Progenitor cell of endocrine pancreas (in vitro differentiated cells): ENCODE measurements around the gene TMEM119. TPM values are rescaled to one million over a fixed set of nuclear protein-coding genes. Genes with fewer than 3 reads are reported as not detected.

ENCODE experiments used
- DNase-seq: peaks from one replicate; pipeline ENCODE4 v3.0.0; 2021; ENCODE audit warnings: low spot score; ENCODE audit not compliant: unreplicated experiment
- H3K27ac Mint-ChIP-seq: 2 replicates; pipeline ENCODE4 v1.8.0; 2021; ENCODE audit warnings: mild to moderate bottlenecking, moderate library complexity, mixed read lengths
- H3K27me3 Mint-ChIP-seq: 2 replicates; pipeline ENCODE4 v1.8.0; 2021; ENCODE audit warnings: mixed read lengths
- H3K36me3 Mint-ChIP-seq: 2 replicates; pipeline ENCODE4 v1.8.0; 2022; ENCODE audit warnings: mixed read lengths; ENCODE audit not compliant: insufficient read depth
- H3K4me1 Mint-ChIP-seq: 2 replicates; pipeline ENCODE4 v1.8.0; 2021; ENCODE audit warnings: low read depth, mixed read lengths
- H3K4me3 Mint-ChIP-seq: 2 replicates; pipeline ENCODE4 v1.8.0; 2021; ENCODE audit warnings: low read depth, mild to moderate bottlenecking, moderate library complexity, mixed read lengths
- H3K9me3 Mint-ChIP-seq: 2 replicates; pipeline ENCODE4 v1.8.0; 2021; ENCODE audit warnings: low read depth, mixed read lengths
- total RNA-seq: library from RNA; stranded (reverse); gene quantifications from 2 replicates; pipeline ENCODE4 v1.2.1, GENCODE V29; 2021
- TF ChIP-seq, protein P1 (sequence below): fragments of 200-600 bp; sonication (generic); IDR thresholded peaks from one replicate; pipeline ENCODE4 v1.5.0; 2021; ENCODE audit warnings: antibody characterized with exemption, mild to moderate bottlenecking; ENCODE audit not compliant: unreplicated experiment

The TMEM119 gene
- total RNA-seq, 1 donor from 2014 or later: not detected

DNA sequence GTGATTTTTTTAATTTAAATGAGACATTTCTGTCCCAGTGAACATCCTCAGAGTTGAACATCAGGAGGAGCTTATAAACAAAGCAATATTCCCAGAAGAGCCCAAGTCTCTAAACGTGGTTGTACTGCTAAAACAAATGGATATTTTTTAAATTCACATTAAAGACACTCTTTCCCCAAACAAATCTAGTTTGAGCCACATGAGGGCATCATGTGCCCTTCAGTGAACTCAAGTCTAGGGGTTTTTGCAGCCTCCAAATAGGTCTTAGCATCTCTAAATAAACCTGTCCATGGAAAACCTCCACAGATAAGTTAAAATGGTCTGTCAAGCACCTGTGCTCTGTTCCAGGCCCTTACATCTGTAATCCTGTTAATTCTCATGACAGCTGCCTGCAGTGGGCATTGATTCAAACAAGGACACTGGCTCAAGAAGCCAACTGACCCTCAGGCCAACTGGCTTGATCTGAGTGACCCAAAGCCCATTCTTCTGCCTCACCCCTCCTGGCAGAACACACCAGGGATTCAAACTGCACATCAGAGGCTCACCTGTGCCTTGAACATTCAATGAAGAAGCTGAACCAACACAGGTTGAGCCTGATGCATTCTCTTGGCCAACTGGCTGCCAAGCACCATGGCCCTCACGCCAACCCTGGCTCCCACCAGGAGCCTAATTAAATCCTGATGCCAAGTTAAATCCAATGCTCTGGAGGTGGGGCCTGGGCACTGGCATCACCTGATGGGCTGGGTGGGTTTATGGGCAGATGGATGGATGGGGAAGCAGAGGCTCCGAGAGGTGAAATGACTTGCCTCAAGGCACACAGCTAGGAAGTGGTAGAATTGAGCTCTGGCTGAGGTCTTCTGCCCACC, 26.9 kb downstream of the TMEM119 start:
- no peaks in the 10 kb centered on the region for H3K4me1 Mint-ChIP-seq
- no peak for DNase-seq
- TF ChIP-seq, protein P1, sequence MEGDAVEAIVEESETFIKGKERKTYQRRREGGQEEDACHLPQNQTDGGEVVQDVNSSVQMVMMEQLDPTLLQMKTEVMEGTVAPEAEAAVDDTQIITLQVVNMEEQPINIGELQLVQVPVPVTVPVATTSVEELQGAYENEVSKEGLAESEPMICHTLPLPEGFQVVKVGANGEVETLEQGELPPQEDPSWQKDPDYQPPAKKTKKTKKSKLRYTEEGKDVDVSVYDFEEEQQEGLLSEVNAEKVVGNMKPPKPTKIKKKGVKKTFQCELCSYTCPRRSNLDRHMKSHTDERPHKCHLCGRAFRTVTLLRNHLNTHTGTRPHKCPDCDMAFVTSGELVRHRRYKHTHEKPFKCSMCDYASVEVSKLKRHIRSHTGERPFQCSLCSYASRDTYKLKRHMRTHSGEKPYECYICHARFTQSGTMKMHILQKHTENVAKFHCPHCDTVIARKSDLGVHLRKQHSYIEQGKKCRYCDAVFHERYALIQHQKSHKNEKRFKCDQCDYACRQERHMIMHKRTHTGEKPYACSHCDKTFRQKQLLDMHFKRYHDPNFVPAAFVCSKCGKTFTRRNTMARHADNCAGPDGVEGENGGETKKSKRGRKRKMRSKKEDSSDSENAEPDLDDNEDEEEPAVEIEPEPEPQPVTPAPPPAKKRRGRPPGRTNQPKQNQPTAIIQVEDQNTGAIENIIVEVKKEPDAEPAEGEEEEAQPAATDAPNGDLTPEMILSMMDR: peak; percentile 25
- peaks cover 9% of the 10 kb centered on the region for H3K36me3 Mint-ChIP-seq
- H3K4me3 Mint-ChIP-seq: no peak overlapping the region
- H3K27me3 Mint-ChIP-seq: peaks cover 15% of the 10 kb centered on the region
- H3K9me3 Mint-ChIP-seq: no peaks in the 10 kb centered on the region
- no peak overlapping the region for H3K27ac Mint-ChIP-seq

DNA sequence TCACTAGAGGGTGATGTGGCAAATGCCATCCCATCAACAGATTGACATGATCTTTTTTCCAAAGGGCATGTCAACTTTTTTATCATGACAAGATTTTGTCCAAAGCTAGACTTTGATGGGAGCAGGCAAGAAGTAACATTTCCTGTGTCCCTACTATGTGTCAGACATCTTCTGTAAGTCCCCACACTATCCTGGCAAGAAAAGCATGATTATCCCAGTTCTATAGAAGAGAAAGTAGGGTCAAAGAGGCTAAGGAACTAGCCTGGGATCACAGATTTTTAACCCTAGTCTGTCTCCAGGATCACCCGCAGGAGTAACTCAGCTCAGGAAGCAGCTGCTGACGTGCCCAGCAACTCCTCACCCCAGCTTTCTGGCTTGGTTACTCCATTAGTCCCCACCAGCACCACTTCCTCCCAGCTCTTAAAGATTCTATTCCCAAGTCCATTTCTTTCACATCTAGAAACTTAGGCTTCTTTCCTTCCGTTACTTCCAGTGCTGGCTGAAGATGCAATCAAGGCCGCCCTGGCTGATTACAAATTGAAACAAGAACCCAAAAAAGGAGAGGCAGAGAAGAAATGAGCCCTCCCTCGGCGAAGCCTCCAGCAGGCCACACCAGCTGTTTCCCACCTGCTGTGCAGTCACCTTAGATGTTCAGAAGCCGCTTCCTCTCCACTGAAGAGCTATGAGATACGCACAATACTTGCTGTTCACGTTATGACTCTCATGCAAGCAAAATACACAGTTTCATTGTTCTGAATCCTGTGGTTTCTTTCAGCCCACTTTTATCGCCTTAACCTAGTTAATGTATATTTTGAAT, 29.3 kb downstream of the TMEM119 start:
- no peak for DNase-seq
- Mint-ChIP-seq H3K27me3 (peaks cover 3% of the 10 kb centered on the region), H3K27ac (no peak overlapping the region), H3K4me3 (no peak overlapping the region), H3K36me3 (peaks cover 12% of the 10 kb centered on the region), H3K4me1 (peaks cover under 1% of the 10 kb centered on the region), H3K9me3 (no peaks in the 10 kb centered on the region)
- TF ChIP-seq, protein P1: no peak

DNA sequence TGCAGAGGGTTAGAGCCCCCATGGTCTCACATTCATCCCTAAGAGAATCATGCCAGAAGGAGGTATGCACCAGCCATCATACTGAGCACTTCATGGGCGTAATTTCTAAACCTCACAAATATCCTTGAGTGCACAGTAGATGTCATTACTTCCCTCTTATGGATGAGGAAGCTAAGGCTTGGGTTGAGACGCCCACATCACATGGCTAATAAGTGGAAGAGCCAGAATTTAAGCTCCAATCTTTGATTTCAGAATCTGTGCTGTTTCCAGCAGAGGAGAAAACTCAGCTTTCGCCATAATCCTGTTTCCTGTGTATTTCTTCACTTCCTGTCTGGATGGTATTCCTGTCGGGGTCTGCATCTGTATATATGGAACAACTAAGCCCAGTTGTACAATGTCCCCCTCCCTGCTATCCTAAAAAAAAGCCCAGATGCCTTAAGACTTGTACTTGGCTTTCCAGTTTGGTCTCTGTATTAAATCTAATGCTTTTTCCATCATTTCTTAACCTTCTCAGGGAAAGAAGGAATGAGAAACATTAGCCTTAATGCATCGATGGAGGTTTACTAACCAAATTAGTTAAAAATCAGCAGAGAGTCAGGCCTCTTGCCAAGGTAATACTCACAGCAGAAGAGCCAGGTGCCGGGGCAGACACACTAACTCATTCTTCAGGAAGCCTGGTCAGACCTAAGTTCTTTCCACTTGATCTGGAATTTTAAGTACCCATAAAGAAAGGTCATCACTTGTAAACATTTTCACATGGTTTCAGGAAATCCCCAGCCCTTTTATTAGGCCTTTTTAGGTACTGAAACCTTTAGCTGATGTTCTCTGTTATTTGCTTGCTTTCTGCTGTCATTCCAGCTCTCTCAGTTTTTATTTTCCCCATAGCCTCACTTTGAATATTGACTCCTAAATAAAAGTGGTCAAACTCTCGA, 30.2 kb downstream of the TMEM119 start:
- DNase-seq: no peak
- Mint-ChIP-seq H3K4me1 (peaks cover 5% of the 10 kb centered on the region), H3K27me3 (peaks cover 1% of the 10 kb centered on the region), H3K4me3 (no peak overlapping the region), H3K27ac (no peak overlapping the region), H3K9me3 (no peaks in the 10 kb centered on the region), H3K36me3 (peaks cover 12% of the 10 kb centered on the region)
- TF ChIP-seq, protein P1: no peak

DNA sequence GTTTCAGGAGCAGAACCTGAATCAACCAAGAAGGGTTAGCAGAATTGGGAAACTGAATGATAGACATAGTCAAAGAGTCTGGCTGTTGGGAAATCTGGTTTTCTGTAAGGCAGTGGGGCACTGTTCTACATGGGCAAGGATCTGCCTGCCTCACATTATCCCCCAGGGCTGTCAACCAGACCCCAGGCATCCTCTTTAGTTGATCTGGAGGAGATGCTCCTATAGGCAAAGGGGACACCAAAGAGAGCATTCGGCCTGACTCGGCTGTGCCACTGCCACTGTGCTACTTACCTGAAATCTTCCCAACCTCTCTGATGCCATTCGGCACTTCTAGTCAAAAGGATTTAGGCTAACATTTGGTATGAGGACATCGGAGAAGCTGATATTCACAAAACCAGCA, 31.4 kb downstream of the TMEM119 start:
- Mint-ChIP-seq H3K4me3 (no peak overlapping the region), H3K36me3 (peaks cover 12% of the 10 kb centered on the region), H3K27me3 (no peaks in the 10 kb centered on the region), H3K9me3 (no peaks in the 10 kb centered on the region), H3K4me1 (peaks cover 10% of the 10 kb centered on the region), H3K27ac (no peak overlapping the region)
- TF ChIP-seq, protein P1: no peak
- no peak for DNase-seq
